ENCODE data around the gene CDH23.

DNA sequence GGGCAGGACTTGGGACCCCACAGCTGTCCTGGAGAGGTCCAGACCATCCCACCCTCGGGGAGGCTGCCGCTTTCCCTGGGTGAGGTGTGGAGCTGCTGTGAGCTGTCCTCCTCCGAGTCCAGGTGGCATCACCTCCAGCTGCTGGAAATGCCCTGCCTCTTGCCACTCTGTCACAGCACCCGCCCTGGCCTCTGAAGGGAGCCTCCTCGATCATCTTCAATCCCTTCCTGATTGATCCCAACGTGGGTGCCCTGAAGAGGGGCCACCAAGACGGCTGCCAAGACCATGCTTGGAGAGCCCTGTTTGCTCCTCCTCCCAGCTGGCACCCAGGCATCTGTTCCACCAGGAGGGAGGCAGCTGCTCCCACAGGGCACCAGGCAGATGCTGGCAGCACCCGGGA, 318.3 kb downstream of the CDH23 start:
- TF ChIP-seq POLR2A (IDR thresholded peaks at IDR 0.05; ENCODE audit: low read length) (no peak), GATA1 (IDR thresholded peaks at IDR 0.05; ENCODE audit: low read depth, low read length) (no peak)

Data from erythroblast (primary cell).